Mesothelial cell of epicardium (in vitro differentiated cells): ENCODE measurements around the gene CYTH2. TPM values are rescaled to one million over a fixed set of nuclear protein-coding genes. Genes with fewer than 3 reads are reported as not detected.
"Not testable (repeated sequence)": the region's sequence is repeated elsewhere in the genome, so short reads cannot be mapped to it uniquely, and the experiment has no call there.

Experiments
- DNase-seq, 2 experiments: peaks; one replicate each; pipeline ENCODE4 v3.0.0; 2021; ENCODE audit warnings: low spot score in 2 of 2; ENCODE audit not compliant: unreplicated experiment in 2 of 2
- H3K27ac Mint-ChIP-seq: 2 replicates; pipeline ENCODE4 v1.8.0; 2021; ENCODE audit warnings: mixed read lengths
- H3K27me3 Mint-ChIP-seq: 2 replicates; pipeline ENCODE4 v1.8.0; 2021; ENCODE audit warnings: low read depth, mixed read lengths
- H3K36me3 Mint-ChIP-seq: 2 replicates; pipeline ENCODE4 v1.8.0; 2021; ENCODE audit warnings: mixed read lengths
- H3K4me1 Mint-ChIP-seq: 2 replicates; pipeline ENCODE4 v1.8.0; 2021; ENCODE audit warnings: mixed read lengths
- H3K4me3 Mint-ChIP-seq: 2 replicates; pipeline ENCODE4 v1.8.0; 2021; ENCODE audit warnings: mild to moderate bottlenecking, moderate library complexity, mixed read lengths
- H3K9me3 Mint-ChIP-seq: 2 replicates; pipeline ENCODE4 v1.8.0; 2021; ENCODE audit warnings: mixed read lengths
- total RNA-seq: library from RNA; stranded (reverse); gene quantifications from 3 replicates; pipeline ENCODE4 v1.2.1, GENCODE V29; 2021
- TF ChIP-seq, protein P1 (sequence below): fragments of 200-600 bp; sonication (generic); IDR thresholded peaks from one replicate; pipeline ENCODE4 v1.5.0; 2021; ENCODE audit warnings: antibody characterized with exemption; ENCODE audit not compliant: unreplicated experiment

CYTH2 gene
- total RNA-seq, 1 donor from 2014 or later: 190 TPM

DNA sequence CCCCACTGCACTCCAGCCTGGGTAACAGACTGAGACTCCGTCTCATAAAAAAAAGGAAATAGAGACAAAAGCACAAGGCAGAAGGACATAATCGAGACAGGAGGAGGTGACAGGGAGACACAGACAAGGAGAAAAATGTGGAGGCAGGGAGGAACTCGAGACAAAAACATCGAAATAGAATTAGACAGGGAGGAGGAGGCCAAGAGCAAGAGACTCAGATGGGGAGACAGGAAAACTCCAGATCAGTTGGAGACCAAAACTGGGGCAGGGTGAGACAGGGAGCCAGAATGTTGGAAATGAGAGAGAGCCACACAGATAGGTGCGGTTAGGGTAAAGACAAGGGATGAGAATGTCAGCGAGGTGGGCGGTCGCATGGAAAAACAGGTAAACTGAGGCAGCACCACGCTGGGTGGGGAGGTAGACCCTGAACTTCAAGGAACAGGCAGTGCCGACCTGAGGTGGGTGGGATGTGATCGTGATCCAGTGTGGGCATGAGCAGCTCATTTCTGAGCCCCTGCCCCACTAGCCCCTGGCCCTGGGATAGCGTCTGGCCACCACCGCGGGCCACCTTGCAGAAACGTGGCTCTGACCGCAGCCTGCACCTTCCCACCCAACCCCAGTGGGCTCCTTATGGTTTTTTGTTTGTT lies 15.2 kb downstream of the CYTH2 start:
- Mint-ChIP-seq H3K4me1 (peaks cover 14% of the 10 kb centered on the region), H3K36me3 (peaks cover 15% of the 10 kb centered on the region), H3K27me3 (no peaks in the 10 kb centered on the region), H3K9me3 (no peaks in the 10 kb centered on the region), H3K27ac (peak overlapping the region; percentile 15), H3K4me3 (no peak overlapping the region)
- TF ChIP-seq, protein P1, sequence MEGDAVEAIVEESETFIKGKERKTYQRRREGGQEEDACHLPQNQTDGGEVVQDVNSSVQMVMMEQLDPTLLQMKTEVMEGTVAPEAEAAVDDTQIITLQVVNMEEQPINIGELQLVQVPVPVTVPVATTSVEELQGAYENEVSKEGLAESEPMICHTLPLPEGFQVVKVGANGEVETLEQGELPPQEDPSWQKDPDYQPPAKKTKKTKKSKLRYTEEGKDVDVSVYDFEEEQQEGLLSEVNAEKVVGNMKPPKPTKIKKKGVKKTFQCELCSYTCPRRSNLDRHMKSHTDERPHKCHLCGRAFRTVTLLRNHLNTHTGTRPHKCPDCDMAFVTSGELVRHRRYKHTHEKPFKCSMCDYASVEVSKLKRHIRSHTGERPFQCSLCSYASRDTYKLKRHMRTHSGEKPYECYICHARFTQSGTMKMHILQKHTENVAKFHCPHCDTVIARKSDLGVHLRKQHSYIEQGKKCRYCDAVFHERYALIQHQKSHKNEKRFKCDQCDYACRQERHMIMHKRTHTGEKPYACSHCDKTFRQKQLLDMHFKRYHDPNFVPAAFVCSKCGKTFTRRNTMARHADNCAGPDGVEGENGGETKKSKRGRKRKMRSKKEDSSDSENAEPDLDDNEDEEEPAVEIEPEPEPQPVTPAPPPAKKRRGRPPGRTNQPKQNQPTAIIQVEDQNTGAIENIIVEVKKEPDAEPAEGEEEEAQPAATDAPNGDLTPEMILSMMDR: no peak
- no peak for DNase-seq

DNA sequence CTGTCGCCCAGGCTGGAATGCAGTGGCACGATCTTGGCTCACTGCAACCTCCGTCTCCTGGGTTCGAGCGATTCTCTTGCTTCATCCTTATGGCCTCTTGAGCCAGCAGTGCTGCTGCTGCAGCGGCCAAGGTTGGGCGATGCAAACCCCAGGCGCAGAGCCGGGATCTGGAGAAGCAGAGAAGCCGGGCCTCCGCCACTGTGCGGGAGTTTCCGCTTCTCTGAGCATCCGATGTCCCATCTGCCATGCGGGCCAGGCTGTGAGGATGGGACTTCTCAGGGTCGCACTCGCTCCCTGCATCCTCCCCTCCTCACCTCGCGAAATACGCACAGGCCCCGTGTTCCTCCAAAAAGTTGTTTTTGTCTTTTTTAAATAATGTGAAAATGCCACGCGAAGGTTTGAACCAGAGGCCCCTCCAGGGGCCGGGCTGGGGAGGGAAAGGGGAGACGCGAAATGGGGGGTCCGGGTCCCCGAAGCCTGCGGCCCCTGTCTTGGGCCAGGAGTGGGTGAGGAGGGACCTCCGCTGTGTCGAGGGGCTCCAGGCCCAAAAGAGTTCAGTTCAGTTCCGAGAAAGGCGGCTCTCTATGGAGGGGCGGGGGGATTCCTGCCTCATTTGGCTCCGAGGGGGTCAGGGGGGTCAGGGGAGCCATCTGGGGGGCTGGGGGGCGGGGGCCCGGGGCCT lies 15.9 kb downstream of the CYTH2 start:
- H3K4me1 Mint-ChIP-seq: peaks cover 14% of the 10 kb centered on the region
- TF ChIP-seq, protein P1: no peak
- peaks cover 9% of the 10 kb centered on the region for H3K36me3 Mint-ChIP-seq
- H3K9me3 Mint-ChIP-seq: no peaks in the 10 kb centered on the region
- no peaks in the 10 kb centered on the region for H3K27me3 Mint-ChIP-seq
- no peak for DNase-seq
- H3K4me3 Mint-ChIP-seq: no peak overlapping the region
- H3K27ac Mint-ChIP-seq: no peak overlapping the region

DNA sequence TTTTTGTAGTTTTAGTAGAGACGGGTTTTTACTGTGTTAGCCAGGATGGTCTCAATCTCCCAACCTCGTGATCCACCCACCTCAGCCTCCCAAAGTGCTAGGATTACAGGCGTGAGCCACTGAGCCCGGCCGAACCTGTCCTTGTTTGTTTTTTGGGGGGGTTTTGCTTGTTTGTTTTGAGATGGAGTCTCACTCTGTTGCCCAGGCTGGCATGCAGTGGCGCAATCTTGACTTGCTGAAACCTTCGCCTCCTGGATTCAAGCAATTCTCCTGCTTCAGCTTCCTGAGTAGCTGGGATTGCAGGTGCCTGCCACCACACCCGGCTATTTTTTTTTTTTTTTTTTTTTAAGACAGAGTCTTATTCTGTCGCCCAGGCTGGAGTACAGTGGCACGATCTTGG lies 17.5 kb downstream of the CYTH2 start:
- not testable (repeated sequence) for H3K4me3 Mint-ChIP-seq, H3K9me3 Mint-ChIP-seq, H3K36me3 Mint-ChIP-seq, DNase-seq, H3K27ac Mint-ChIP-seq, H3K27me3 Mint-ChIP-seq
- H3K4me1 Mint-ChIP-seq: peaks cover 22% of the 10 kb centered on the region

DNA sequence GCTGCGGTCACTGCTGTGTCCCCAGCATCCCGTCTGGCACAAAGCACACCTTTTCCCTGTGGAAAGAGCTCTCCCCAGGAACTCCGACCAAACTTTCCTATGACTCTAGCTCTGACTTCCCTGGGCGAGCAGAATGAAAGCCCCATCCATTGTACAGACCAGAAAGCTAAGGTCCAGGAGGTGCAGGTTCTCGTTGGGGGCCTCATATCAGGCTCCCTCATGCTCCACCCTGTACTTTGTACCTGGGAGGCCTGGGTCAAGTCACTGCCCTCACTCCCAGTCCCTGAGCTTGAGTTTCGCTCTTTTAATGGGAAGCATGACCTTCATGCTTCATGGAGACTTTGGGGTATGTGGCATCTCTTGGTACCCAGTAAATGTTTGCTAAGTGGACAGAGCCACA lies 18.4 kb downstream of the CYTH2 start:
- peaks cover 6% of the 10 kb centered on the region for H3K27me3 Mint-ChIP-seq
- H3K4me1 Mint-ChIP-seq: peaks cover 29% of the 10 kb centered on the region
- H3K9me3 Mint-ChIP-seq: no peaks in the 10 kb centered on the region
- H3K36me3 Mint-ChIP-seq: peaks cover 9% of the 10 kb centered on the region
- no peak overlapping the region for H3K27ac Mint-ChIP-seq
- TF ChIP-seq, protein P1: no peak
- no peak for DNase-seq
- H3K4me3 Mint-ChIP-seq: no peak overlapping the region

DNA sequence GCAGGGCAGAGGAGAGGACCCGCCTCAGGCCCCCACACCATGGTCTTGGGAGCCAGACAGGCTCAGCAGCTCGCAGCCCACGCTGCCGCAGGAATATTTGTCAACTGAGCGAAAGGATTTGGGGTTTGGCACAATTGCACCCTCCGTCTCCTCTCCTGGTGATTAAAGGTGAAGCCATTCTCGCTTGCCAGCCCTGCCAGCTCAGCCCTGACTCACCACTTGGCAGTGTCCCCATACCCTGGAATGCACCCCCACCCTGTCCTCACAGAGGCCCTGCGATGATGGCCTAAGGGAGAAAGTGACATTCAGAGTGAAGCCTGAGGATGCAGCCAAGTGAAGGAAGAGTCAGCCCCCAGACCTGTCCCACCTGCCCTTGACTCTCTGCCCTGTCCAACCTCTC lies 18.8 kb downstream of the CYTH2 start:
- no peaks in the 10 kb centered on the region for H3K9me3 Mint-ChIP-seq
- H3K36me3 Mint-ChIP-seq: peaks cover 9% of the 10 kb centered on the region
- H3K27ac Mint-ChIP-seq: peak overlapping the region; percentile 66
- H3K4me3 Mint-ChIP-seq: no peak overlapping the region
- no peak for DNase-seq
- H3K27me3 Mint-ChIP-seq: peaks cover 7% of the 10 kb centered on the region
- TF ChIP-seq, protein P1: no peak
- peaks cover 31% of the 10 kb centered on the region for H3K4me1 Mint-ChIP-seq

DNA sequence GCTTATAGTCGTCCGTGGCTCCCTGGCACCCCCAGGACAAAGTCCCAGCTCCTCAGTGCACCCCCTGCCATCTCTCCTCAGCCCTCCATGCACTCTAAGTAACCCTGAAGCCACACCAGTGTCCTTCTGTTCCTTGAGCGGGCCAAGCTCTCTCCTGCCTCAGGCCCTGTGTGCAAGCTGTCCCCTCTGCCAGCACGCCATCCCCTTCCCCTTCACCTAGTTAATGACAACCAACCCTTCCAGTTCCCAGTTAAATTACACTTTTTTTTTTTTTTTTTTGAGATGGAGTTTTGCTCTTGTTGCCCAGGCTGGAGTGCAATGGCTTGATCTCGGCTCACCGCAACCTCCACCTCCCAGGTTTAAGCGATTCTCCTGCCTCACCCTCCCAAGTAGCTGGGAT lies 19.3 kb downstream of the CYTH2 start:
- peak overlapping the region; percentile 66 for H3K27ac Mint-ChIP-seq
- DNase-seq, H3K4me3 Mint-ChIP-seq, H3K27me3 Mint-ChIP-seq, H3K9me3 Mint-ChIP-seq, H3K36me3 Mint-ChIP-seq: not testable (repeated sequence)
- peaks cover 30% of the 10 kb centered on the region for H3K4me1 Mint-ChIP-seq
